Activated CD8-positive, alpha-beta memory T cell treated with anti-CD3 and anti-CD28 coated beads for 48 hours (primary cell): ENCODE measurements around the gene SPATA9.

Experiments
- DNase-seq, 3 experiments: peaks; one replicate each; pipeline ENCODE4 v3.0.0-alpha.2; 2020; ENCODE audit warnings: low read depth in 2 of 3, low spot score in 2 of 3

SPATA9 gene, protein sequence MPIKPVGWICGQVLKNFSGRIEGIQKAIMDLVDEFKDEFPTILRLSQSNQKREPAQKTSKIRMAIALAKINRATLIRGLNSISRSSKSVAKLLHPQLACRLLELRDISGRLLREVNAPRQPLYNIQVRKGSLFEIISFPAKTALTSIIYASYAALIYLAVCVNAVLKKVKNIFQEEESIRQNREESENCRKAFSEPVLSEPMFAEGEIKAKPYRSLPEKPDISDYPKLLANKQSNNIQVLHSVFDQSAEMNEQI

DNA sequence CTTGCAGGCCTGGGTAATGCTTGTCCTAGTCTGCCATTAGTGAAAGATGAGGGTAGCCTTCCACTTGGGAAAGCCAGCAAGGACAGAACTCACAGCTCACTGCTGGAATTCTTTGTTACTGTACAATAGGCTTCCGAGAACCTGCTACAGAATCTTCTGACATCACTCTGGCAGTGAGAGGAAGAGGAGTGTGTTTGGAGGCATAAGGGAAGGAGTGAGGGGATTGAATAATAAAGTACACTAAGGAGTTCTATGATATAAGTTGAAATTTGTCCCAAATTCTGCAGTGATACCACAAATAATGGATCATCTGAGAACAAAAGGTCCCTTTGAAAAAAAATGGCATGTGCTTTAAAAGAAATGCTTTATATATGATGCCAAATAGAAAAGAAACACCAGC, at the start of gene SPATA9:
TSS of gene SPATA9 (minus strand) at position 101 of the 400 bp plus-strand sequence. CDS start 137 bp downstream, outside the sequence.
- no peak for DNase-seq

DNA sequence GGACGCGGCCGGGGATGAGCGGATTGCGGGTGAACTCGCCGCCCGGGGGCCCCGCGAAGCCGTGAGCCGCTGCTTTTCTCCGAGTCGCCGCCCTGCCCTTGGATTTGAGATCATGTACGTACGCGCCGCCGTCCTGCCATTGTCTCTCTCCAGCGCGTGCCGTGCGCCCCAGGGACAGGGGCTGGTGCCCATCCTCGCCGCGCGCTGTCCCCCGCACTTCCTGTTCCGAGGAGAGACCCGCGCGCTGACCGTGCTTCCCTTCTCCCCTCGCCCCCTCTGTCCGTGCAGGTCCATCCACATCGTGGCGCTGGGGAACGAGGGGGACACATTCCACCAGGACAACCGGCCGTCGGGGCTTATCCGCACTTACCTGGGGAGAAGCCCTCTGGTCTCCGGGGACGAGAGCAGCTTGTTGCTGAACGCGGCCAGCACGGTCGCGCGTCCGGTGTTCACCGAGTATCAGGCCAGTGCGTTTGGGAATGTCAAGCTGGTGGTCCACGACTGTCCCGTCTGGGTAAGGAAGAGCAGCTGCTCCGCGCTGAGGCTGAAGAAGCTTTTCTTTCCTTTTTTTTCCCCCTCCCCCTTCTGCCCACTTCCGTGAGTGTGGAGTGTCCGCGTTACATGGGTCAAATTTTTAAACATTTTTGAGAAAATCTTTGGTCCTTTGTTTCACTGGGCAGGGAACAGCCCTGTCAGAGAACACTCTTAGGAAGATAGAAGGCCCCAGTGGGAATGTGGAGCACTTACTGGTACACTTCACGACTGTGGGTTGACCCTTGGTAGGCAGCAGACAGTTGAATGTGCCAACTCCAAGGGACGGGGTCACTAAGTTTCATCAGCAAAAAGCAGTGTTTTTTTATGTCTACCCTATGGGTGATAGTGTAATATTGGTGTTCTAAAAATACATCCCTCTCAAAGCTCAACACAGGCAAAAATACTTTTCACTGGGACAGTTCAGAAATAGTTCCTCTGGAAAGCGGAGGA, 49.1 kb upstream of the SPATA9 start:
- peak in 1 of 3 experiments; percentile 10 for DNase-seq

DNA sequence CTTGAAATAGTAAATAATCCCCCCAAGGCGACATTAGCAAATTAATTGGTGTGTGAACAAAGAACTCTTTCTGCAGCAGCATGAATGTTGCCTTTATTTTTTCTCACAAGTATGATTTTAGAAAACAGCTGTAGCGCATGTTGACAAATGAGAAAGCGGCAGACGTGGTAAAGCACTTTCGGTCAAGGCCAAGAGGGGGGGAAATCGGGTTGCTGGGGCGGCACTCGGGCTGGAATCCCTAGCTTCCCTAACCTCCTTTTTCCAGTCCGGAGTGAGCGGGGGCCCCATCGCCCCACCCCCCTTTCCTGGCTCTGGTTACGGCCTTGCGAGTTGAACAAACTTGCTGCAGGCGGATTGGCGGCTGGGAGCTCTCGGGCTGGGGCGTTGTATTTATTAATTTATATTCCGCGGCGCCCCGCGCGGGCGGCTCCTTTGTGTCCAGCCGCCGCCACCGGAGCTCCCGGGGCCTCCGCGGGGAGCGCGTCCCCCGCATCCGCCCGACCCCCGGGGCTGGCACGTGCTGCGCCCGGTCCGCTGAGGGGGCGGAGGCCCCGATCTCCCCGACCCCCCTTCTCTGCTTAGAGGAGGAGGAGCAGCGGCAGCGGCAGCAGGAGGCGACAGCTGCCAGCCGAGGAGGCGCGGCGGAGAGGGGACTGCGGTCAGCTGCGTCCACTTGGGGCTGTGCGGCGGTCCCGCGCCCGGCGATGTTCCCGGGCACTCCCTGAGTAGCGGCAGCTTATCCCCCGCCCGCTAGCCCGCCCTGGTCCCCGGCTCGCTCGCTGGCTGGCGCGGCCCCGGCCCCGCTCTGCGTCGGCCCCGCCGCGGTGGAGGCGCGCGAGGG, 48.2 kb upstream of the SPATA9 start, which contains the start of gene RHOBTB3:
TSS of gene RHOBTB3 (plus strand) at position 607 of the 841 bp plus-strand sequence. CDS start 347 bp downstream, outside the sequence.
- DNase-seq = peak in 1 of 3 experiments; percentile 4

DNA sequence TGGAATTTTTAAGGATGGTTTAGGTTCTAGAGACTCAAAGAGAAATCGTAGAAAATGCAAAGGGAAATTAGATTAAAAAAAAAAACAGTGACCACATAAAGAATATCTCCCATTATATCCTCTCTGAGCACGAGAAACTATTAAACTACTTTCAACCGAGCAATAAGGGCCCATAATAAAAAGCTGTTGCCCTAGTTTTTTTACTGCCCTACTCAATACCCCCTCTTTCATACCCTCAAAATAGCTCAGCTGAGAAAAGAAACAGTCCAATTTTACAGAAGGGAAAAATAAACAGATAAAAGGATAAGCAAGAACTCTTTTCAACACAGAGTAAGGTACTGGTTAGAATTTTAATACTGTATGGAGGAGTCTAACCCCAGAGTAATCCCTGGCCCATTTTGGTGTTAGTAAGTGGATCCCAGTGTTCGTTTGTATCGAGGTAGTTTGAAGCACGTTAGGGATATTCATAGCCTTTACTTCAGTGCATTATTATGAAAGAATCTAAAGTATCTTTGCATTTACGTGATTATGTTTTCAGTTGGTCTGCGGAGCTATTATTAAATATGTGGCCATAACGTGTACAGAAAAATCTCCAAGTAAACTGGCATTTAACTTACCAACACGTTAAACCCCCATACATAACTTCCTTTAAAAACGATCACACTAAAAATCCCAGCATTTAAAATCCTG, 47.4 kb upstream of the SPATA9 start:
- DNase-seq = no peak

DNA sequence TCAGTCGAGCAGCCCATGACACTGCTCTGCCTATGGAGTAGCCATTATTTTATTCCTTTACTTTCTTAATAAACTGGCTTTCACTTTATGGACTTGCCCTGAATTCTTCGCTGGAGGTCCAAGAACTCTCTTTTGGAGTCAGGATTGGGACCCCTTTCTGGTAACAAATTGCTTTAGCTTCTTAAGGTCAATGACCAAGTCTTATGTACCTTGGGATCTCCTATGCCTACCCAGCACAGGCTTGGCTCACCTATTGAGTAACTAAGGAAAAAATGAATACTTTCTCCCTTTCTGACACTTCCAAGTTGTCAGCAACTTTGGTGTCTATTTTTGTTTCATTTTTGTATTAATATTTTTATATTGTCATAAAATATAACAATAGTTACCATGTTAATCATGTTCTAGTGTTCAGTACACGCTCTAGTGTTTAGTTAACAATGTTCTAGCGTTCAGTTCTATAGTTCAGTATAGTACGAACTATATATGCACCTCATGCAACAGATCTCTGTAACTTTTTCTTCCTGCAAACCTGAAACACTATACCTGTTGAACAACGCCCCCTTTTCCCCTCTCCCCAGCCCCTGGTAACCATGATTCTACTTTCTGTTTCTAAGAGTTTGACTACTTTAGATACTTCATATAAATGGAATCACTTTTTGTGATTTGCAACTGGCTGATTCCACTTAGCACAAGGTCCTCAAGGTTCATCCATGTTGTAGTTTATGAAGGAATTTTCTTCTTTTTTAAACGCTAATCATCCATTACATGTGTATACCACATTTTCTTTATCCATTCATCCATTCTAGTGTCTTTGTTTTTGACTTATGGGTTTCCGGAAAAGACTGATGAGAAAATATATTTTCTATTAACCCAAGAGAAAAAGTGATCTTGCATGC, 46.6 kb upstream of the SPATA9 start:
- no peak for DNase-seq

DNA sequence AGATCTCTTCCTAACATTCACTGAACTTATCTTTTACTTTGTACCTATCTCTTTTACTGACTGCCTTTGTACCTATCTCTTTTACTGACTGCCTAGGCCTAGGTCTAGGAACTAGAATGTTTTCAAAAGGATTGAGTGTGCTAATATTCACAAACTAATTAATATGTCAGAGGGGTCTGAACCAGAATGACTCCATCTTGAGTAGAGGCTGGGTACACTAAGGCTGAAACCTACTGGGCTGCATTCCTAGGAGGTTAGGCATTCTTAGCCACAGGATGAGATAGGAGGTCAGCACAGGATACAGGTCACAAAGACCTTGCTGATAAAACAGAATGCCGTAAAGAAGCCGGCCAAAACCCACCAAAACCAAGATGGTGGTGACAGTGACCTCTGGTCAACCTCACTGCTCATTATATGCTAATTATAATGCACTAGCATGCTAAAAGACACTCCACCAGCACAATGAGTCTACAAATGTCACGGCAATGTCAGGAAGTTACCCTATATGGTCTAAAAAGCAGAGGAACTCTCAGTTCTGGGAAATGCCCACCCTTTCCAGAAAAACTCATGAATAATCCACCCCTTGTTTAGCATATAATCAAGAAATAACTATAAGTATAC, 45.8 kb upstream of the SPATA9 start:
- DNase-seq = no peak

DNA sequence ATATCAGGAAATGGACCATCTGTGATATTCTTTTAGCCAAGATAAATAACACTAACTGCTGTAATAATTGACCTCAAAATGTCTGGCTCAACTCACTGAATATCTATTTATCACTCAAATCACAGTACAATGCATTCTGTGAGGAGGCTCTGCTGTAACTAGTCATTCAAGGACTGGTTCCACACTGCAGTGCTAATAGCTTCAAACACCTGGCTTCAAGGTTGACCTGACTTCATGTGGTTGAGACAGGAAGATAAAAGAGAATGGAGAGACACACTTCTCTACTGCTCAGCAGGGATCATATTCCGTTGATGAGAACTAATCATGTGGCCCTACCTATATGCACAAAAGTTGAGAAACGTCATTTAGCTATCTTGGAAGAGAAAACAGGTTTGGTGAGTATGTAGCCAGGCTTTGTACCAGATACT, 45.0 kb upstream of the SPATA9 start:
- no peak for DNase-seq

DNA sequence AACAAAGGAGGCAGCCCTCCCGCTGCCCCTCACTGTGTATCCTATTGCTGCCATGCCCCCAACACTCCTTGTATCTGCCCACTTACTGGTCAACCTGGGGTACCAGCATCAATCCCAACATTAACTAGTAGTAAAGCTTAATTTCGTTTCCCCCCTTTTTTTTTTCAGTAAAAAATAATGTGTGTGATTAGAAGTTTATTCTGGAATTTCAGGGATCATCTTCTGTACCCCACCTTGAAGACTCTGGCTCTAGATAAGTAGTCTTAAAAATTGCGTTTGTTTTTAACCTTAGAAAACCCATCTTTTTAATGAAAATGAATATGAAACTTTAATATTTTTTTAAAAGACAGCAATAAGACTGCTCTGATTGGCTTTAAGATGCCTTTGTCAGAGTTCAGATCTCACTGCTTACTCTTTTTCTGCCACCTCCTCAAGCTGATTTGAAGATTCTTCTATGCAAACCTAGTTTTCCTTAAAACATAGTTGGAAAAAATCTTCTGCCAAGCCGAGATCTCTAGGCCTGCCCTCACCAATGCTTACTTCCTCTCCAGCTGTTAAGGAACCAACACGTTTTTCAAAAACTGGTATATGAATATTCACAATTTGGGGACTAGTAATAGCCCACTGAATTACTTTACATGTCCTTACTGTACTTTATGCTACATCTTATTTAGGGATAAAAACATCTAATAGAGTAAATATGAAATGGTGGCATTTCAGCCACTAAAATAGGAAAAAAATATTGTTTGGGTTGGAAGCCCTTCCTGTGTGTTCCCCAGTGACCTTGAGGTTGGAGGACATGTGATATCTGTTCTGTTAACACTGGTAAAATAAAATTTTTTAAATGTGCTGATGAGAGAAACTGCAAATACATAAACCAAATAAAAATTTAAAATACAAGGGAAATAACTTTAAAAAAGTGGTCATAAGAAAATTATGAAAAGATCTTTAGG, 44.3 kb upstream of the SPATA9 start:
- no peak for DNase-seq

DNA sequence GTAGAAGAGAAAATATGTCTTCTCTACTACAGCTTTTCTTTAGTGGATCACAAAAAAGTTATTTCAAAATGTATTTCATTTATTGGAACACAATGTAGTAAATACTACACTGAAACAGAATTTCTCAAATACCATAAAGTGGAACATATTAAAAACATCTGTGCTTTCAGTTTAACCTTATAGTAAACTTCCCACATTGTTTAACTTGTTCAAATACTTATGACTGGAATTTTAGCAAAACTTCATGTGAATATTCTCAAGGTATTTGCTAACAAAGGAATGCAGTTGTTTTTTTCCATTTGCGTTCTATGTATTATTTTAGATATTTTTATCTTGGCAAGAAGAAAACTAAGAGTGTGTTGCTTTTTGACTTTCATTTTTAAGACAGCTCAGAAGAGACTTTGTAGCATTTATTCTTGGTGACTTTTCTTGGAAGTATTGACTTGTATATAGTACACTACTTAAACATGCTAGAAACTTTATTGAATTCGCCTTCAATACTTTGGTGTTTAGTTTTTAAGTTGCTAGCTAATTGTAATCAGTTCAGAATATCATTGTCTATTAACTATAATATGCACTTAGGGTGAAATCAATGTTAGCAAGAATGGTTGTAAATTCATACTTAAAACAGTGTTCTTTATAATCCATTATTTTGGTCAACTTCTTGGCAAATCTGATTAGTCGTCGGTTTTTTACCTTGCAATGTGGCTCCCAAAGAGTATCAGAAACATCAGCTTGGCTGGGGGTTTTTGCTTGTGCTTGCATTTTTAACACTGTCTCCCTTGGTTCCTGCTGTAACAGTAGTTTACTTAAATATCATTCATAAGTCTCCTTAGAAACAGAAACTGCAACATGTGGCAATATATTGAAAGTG, 43.4 kb upstream of the SPATA9 start:
- DNase-seq = no peak

DNA sequence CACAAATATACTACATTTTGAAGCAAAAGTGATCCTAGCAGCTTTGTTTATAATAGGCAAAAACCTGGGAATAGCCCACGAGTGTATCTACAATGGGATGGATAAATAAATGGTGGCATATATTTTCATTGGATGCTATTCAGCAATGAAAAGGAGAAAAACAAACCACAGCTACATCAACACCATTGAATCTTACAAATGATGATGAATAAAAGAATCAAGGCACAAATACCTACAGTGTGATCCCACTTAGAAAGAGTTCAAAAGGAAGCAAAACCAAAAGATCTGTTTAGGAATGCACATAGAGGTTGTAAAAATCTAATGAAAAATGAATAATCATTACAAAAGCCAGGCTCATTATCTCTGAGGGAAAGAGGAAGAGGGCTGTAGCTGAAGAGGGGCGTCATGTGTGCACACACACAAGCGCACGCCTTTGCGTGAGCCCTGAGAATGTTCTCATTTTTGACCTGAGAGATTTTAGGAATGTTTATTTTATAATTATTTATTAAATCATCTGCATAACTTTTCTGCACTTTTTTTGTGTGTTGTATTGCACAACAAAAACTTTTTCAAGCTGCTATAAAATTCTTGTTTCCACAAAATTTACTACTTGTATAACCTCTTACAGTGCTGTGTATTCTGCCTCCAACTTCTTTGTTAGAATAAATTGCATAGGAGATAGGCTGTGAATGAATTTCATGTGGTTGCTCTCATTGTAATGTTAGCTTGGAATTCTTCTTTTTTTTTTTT, 42.5 kb upstream of the SPATA9 start:
- no peak for DNase-seq

DNA sequence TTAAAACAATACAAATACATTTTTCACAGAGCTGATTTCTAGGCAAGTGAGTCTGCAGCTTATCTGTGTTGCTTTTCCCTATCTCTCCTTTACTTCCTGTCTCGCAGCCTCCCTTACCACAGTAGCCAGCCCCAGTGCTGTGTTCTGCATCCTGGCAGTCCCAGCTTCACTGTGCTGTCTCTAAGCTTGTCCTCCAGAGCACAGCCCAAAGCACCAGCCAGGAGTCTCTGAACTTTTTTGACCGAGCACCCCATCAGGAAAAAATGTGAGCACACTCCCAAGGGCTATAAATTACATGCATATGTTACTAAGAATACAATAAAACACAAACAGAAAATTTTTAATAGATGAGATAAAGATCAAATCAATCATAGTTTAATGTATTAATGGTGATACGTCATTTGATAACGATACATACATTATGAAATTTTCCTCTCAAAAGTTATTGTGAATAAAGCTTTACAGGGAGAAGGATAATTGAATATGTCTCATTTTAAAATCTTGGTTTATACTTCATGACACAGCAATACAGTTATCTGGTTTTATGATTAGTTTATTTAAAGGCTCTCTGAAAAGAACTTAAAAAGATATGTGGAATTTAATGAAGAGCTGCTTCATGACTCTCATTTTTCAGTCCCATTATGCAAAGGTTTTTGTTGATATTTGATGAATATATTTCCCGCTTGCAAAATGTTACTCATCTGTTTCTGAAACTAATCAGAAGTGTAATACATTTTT, 41.0 kb upstream of the SPATA9 start:
- DNase-seq = no peak

DNA sequence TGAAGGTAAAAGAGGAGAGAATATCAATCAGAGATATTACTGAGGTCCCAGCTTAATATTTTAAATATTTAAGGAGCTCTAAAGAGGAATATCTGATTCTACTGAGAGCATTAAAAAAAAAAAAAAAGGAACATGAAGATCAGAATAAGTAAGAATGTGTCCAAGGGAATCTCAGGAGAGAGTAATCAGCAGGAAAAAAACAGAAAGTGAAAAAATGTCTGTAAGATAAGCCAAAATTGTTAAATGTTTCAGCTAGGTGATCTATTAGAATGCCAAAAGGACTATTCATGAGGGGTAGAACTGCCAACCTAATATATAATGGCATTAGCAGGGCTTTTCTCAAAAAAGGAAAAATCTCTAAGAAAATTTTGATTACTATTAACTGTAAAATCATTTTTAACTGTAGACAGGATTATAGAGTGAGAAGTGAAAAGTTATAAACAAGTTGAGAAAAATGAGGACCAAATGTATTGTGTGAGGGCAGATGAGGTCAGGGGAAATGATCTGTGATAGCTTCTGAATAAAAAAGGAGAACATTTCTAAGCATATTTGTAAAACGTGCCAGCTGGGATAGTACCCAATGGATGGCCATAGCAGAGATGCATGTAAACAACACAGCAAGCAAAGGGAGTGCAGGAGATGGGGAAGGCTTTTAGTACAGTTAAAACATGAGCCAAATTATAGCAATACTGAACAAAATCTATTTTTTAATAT, 38.9 kb upstream of the SPATA9 start:
- no peak for DNase-seq

DNA sequence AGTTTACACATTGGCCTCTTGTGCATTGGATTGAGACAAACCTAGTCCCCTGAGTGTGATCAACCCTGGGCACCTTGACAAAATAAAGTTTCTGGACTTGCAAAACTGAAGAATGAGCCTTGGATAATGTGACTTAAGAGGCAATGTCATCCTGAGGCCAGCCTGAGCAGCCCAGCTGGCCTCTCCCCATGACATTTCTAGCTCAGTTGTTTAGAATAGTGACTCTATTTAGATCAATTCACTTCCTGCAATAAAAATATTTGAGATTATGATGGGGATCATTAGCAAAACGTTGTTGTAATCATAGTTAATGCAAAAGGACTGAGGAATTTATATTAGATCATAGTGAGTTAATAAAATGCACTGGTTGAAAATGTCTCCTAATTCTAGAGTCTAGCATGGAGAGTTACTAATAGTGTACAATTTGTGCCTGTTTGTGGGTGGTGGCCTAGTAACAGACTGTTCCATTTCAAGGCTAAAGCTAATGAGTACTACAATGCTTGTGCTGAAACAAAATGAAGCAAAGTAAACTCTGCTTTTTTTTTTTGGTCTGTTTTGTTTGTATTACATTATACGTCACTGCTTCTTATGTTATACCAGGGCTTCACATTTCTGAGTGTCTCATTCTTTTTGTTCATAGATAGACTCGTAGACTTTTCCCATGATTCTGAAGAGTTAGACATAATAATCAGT, 37.4 kb upstream of the SPATA9 start:
- DNase-seq = no peak

DNA sequence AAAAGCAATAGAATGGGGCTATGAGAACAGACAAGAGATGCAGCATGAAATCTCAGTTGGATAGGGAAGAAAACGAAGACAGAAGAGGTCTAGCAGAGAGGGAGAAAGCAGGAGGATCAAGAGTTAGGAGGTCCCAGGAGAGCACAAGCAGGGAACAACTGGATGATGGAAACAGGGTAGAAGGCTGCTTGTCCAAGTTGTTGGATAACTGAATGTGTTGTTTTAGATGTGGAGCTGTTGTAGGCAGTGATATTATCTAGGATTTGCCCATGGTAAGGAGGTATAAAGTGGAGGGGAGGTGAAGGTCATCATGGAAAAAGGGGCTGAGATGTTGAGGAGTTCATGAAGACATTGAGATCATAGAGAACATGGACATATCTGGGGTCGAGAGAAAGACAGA, 35.9 kb upstream of the SPATA9 start:
- no peak for DNase-seq
